Neural crest cell (in vitro differentiated cells): ENCODE results near the gene APOL1. TPM values are rescaled to one million over a fixed set of nuclear protein-coding genes. Genes with fewer than 3 reads are reported as not detected.

ENCODE experiments used
- DNase-seq: peaks from one replicate; pipeline ENCODE4 v3.0.0; 2021; ENCODE audit warnings: low read depth, mixed read lengths, low spot score
- H3K27ac Mint-ChIP-seq: one replicate; pipeline ENCODE4 v1.8.0; 2021; ENCODE audit warnings: mild to moderate bottlenecking, mixed read lengths; ENCODE audit not compliant: unreplicated experiment
- H3K27me3 Mint-ChIP-seq: 2 replicates; pipeline ENCODE4 v1.8.0; 2021; ENCODE audit warnings: low read depth, mild to moderate bottlenecking, mixed read lengths
- H3K36me3 Mint-ChIP-seq: 2 replicates; pipeline ENCODE4 v1.8.0; 2021; ENCODE audit warnings: low read depth, mild to moderate bottlenecking, mixed read lengths
- H3K4me1 Mint-ChIP-seq: 2 replicates; pipeline ENCODE4 v1.8.0; 2021; ENCODE audit warnings: mixed read lengths
- H3K4me3 Mint-ChIP-seq: one replicate; pipeline ENCODE4 v1.8.0; 2021; ENCODE audit warnings: mild to moderate bottlenecking, mixed read lengths
- H3K9me3 Mint-ChIP-seq: 2 replicates; pipeline ENCODE4 v1.8.0; 2021; ENCODE audit warnings: mixed read lengths
- CTCF ChIP-seq: fragments of 200-600 bp; sonication (generic); conservative IDR thresholded peaks from 2 replicates; pipeline ENCODE4 v1.5.0; 2021; ENCODE audit warnings: antibody characterized with exemption, mild to moderate bottlenecking
- total RNA-seq: library from RNA; stranded (reverse); gene quantifications from 2 replicates; pipeline ENCODE4 v1.2.1, GENCODE V29; 2021

Gene APOL1
- total RNA-seq, 1 donor from 2014 or later = not detected

- TF ChIP-seq CTCF = no peak
- peaks cover 44% of the 10 kb centered on the region for H3K36me3 Mint-ChIP-seq
- no peaks in the 10 kb centered on the region for H3K9me3 Mint-ChIP-seq
- H3K4me3 Mint-ChIP-seq = no peak overlapping the region
- no peaks in the 10 kb centered on the region for H3K4me1 Mint-ChIP-seq
- H3K27ac Mint-ChIP-seq = no peak overlapping the region
- no peak for DNase-seq
- H3K27me3 Mint-ChIP-seq = no peaks in the 10 kb centered on the region
These were observed 40.8 kb downstream of the APOL1 start for GRCh38 chr22:36293606-36294292.

- no peak overlapping the region for H3K27ac Mint-ChIP-seq
- H3K27me3 Mint-ChIP-seq = no peaks in the 10 kb centered on the region
- H3K9me3 Mint-ChIP-seq = no peaks in the 10 kb centered on the region
- H3K4me1 Mint-ChIP-seq = no peaks in the 10 kb centered on the region
- H3K36me3 Mint-ChIP-seq = peaks cover 44% of the 10 kb centered on the region
- H3K4me3 Mint-ChIP-seq = no peak overlapping the region
- no peak for TF ChIP-seq CTCF
- DNase-seq = no peak
These were observed 41.3 kb downstream of the APOL1 start for GRCh38 chr22:36294293-36294620.

GRCh38 chr22:36294801-36295200 is 41.9 kb downstream of the APOL1 start:
- Mint-ChIP-seq H3K9me3 (no peaks in the 10 kb centered on the region), H3K27ac (no peak overlapping the region), H3K36me3 (peaks cover 40% of the 10 kb centered on the region), H3K4me3 (no peak overlapping the region), H3K4me1 (no peaks in the 10 kb centered on the region), H3K27me3 (no peaks in the 10 kb centered on the region)
- no peak for TF ChIP-seq CTCF
- DNase-seq = no peak

DNA sequence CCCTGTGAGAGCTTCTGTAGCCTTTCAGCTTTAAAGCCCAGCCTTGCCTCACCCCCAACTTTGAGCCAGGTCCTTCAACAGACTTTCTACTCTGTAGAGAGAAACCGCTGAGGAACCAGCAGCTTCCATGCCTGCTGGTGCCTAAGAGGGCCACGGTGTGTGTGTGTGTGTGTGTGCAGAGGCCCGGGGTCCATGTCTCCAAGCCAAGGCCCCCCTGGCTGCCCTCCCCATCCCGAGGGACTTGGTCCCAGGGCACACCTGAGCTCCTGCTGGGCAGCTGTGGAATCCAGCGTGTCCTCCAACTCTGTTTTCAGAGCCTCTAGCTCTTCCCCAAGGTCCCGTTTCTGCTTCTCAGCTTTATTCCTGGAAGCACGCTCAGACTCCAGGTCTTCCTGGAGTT is 42.3 kb downstream of the APOL1 start:
- Mint-ChIP-seq H3K36me3 (peaks cover 37% of the 10 kb centered on the region), H3K4me3 (no peak overlapping the region), H3K4me1 (no peaks in the 10 kb centered on the region), H3K27me3 (no peaks in the 10 kb centered on the region), H3K9me3 (no peaks in the 10 kb centered on the region), H3K27ac (no peak overlapping the region)
- TF ChIP-seq CTCF = no peak
- no peak for DNase-seq

DNA sequence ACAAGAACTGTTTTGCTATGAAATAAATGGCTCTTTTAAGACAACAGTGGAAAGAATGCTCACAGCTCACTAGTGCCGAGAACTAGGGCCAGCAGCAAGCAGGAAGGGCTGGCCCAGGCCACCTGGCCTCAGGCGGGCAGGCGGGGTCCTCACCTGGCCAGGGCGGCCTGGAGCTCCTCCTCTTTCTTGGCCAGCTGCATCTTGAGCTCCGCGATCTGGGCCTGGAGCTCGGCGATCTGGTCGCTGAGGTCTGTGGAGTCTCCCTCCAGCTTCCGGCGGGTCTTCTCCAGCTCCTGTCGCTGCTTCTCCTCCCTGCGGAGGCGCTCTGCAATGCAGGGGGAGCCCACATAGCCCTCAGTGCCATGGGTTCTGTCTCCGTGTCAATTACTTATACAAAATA is 43.8 kb downstream of the APOL1 start:
- Mint-ChIP-seq H3K4me3 (no peak overlapping the region), H3K9me3 (no peaks in the 10 kb centered on the region), H3K4me1 (no peaks in the 10 kb centered on the region), H3K27ac (no peak overlapping the region), H3K36me3 (peaks cover 36% of the 10 kb centered on the region), H3K27me3 (no peaks in the 10 kb centered on the region)
- no peak for DNase-seq
- no peak for TF ChIP-seq CTCF
